CD4-positive, alpha-beta memory T cell (primary cell): ENCODE results near the gene HOMER2. TPM values are rescaled to one million over a fixed set of nuclear protein-coding genes. Genes with fewer than 3 reads are reported as not detected.

ENCODE experiments used
- CTCF ChIA-PET: fragments of 350-600 bp; sonication (Branson Sonifier 250); formaldehyde crosslinking; loops from one replicate; lab custom pipeline; 2021; ENCODE audit warnings: inconsistent platforms; ENCODE audit not compliant: partially characterized antibody; lab: Charles Lee
- POLR2A ChIA-PET: fragments of 350-600 bp; sonication (Branson Sonifier 250); formaldehyde crosslinking; loops from one replicate; lab custom pipeline; 2021; ENCODE audit not compliant: partially characterized antibody; lab: Charles Lee
- DNase-seq, 5 donors: peaks; one replicate each; pipeline versions ENCODE4 v3.0.0 to v3.0.0-alpha.2; 2020 to 2022; ENCODE audit warnings: mixed read lengths in 1 of 5
- H3K27ac ChIP-seq: one replicate; pipeline ENCODE4 v1.7.0; 2013; ENCODE audit warnings: low read depth, low read length
- H3K27me3 ChIP-seq: 2 replicates; pipeline ENCODE4 v1.7.0; 2013; ENCODE audit warnings: mild to moderate bottlenecking, low read length, moderate library complexity; ENCODE audit not compliant: insufficient read depth
- H3K36me3 ChIP-seq: 2 replicates; pipeline ENCODE4 v1.7.0; 2013; ENCODE audit warnings: mild to moderate bottlenecking, low read length, moderate library complexity; ENCODE audit not compliant: insufficient read depth
- H3K4me1 ChIP-seq: 2 replicates; pipeline ENCODE4 v1.7.0; 2013; ENCODE audit warnings: mild to moderate bottlenecking, low read length, moderate library complexity; ENCODE audit not compliant: insufficient read depth
- H3K4me3 ChIP-seq, 2 donors: one replicate each; pipeline ENCODE4 v1.7.0; 2013; ENCODE audit warnings: low read length in 2 of 2, mild to moderate bottlenecking in 1 of 2
- H3K9me3 ChIP-seq, 2 donors: one replicate each; pipeline ENCODE4 v1.7.0; 2013; ENCODE audit warnings: low read length in 2 of 2, control low read depth in 1 of 2; ENCODE audit not compliant: control insufficient read depth in 1 of 2
- H3K27ac Mint-ChIP-seq, 7 donors: one replicate each; pipeline ENCODE4 v1.8.0; 2020 to 2021; ENCODE audit warnings: mixed read lengths in 7 of 7, mild to moderate bottlenecking in 6 of 7, inconsistent platforms in 3 of 7, moderate library complexity in 3 of 7
- H3K27me3 Mint-ChIP-seq, 2 donors: one replicate each; pipeline ENCODE4 v1.8.0; 2020 to 2021; ENCODE audit warnings: mixed read lengths in 2 of 2
- H3K36me3 Mint-ChIP-seq, 2 donors: one replicate each; pipeline ENCODE4 v1.8.0; 2020 to 2021; ENCODE audit warnings: mixed read lengths in 2 of 2, inconsistent platforms in 1 of 2, mild to moderate bottlenecking in 1 of 2
- H3K4me1 Mint-ChIP-seq, 4 donors: one replicate each; pipeline ENCODE4 v1.8.0; 2020 to 2021; ENCODE audit warnings: mixed read lengths in 4 of 4, mild to moderate bottlenecking in 1 of 4
- H3K4me3 Mint-ChIP-seq, 8 donors: one replicate each; pipeline ENCODE4 v1.8.0; 2020 to 2021; ENCODE audit warnings: mixed read lengths in 8 of 8, mild to moderate bottlenecking in 7 of 8, moderate library complexity in 6 of 8, inconsistent platforms in 3 of 8
- H3K9me3 Mint-ChIP-seq, 8 donors: one replicate each; pipeline ENCODE4 v1.8.0; 2020 to 2021; ENCODE audit warnings: mixed read lengths in 8 of 8, mild to moderate bottlenecking in 5 of 8, inconsistent platforms in 3 of 8, moderate library complexity in 1 of 8
- intact Hi-C: fragments of 100-400 bp; cut with micrococcal nuclease; formaldehyde crosslinking; loops from one replicate; pipeline ENCODE4 v1.15.1; 2023
- polyA plus RNA-seq, 2 donors: library from polyadenylated mRNA; unstranded; fragments of 300-500 nt; fragmentation: Illumina TruSeq; gene quantifications; one replicate each; pipeline ENCODE4 v1.2.3, GENCODE V29; 2021
- total RNA-seq, 2 experiments: library from RNA; stranded (reverse); gene quantifications; one replicate each; pipeline ENCODE4 v1.2.3, GENCODE V29; 2021

HOMER2 gene
- total and polyA plus RNA-seq, 4 experiments from 2014 or later: 1.5 to 6.5 (median 6.1) TPM; not detected in 1

DNA sequence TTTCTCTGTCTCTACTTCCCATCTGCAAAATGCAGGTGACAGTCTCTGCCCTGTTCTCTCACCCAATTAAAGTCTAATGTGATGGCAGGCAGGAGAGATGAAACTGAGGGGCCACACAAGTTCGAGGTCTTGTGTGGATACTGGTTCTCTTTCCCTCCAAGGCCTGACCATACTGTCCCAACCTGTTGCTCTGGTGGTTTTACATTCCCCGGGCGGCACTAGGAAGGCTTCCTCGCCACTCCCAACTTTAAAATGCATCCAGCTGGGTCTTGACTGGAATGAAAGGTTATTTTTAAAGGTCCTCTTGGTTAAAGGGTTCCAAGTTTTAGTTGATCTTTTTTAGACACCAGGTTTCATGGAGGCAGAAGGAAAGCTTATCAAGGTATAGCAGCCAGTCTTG lies 105.9 kb downstream of the HOMER2 start:
- no peaks in the 10 kb centered on the region for H3K9me3 ChIP-seq
- POLR2A ChIA-PET: no interaction called here
- H3K4me1 ChIP-seq: no peaks in the 10 kb centered on the region
- H3K4me3 Mint-ChIP-seq: no peak overlapping the region
- peaks cover 0 to 1% of the 10 kb centered on the region in 2 donors for H3K36me3 Mint-ChIP-seq
- no peak for DNase-seq
- intact Hi-C loops: no loop called here
- H3K27me3 ChIP-seq: no peaks in the 10 kb centered on the region
- H3K9me3 Mint-ChIP-seq: peaks cover 0 to 6% (median 0%) of the 10 kb centered on the region in 8 donors
- CTCF ChIA-PET: no interaction called here
- H3K4me1 Mint-ChIP-seq: peaks cover 4 to 9% (median 8%) of the 10 kb centered on the region in 4 donors
- no peak overlapping the region for H3K27ac Mint-ChIP-seq
- no peaks in the 10 kb centered on the region for H3K36me3 ChIP-seq
- no peaks in the 10 kb centered on the region for H3K27me3 Mint-ChIP-seq
- H3K27ac ChIP-seq: no peak overlapping the region
- H3K4me3 ChIP-seq: no peak overlapping the region

DNA sequence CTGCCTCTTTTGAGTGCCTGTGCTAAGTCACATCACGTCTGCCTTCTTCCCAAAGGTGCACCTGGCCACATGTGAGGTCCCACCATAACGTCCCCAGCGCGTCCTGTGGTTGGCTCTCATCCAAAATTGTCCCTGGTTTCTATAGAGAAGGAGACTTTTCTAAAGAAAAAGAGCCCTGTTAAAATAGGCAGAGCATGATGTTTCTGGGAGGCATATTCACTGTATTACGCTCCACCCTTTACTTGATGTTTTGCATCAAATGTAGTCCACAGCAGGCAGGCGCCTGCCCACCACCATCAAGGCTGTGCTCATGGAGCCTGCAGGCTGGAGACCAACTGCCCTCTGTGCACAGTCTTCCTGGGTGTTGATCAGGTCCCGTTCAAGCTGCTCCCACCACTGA lies 106.8 kb downstream of the HOMER2 start:
- no peak overlapping the region for H3K27ac ChIP-seq
- no peaks in the 10 kb centered on the region for H3K27me3 Mint-ChIP-seq
- peaks cover 5 to 9% (median 8%) of the 10 kb centered on the region in 4 donors for H3K4me1 Mint-ChIP-seq
- no peaks in the 10 kb centered on the region for H3K9me3 ChIP-seq
- no peak for DNase-seq
- no peaks in the 10 kb centered on the region for H3K36me3 ChIP-seq
- H3K36me3 Mint-ChIP-seq: peaks cover 0 to 1% of the 10 kb centered on the region in 2 donors
- intact Hi-C loops: no loop called here
- ChIA-PET CTCF (no interaction called here), POLR2A (no interaction called here)
- no peaks in the 10 kb centered on the region for H3K27me3 ChIP-seq
- no peaks in the 10 kb centered on the region for H3K4me1 ChIP-seq
- H3K4me3 Mint-ChIP-seq: no peak overlapping the region
- peak overlapping the region in 1 of 7 donors; percentile 0 for H3K27ac Mint-ChIP-seq
- no peak overlapping the region for H3K4me3 ChIP-seq
- peaks cover 0 to 6% (median 0%) of the 10 kb centered on the region in 8 donors for H3K9me3 Mint-ChIP-seq

DNA sequence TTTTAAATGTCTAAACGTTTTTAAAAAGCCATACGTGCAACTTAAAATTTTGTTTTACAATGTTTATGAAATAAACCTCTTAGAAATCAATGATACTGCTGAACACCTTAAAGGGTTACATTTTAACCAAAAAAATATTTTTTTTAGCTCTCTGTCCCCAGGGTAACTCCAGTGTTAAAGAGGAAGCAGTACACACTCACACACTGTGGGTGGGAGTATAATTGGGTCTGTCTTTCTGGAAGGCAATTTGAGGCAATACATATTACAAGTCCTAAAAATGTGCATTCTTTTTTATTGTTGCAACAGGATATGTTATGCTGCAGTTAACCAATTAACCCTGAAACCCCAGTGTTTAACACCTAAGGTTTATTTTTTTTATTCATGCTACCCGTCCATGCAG lies 109.0 kb downstream of the HOMER2 start:
- H3K27me3 Mint-ChIP-seq: no peaks in the 10 kb centered on the region
- no peak for DNase-seq
- H3K4me3 Mint-ChIP-seq: no peak overlapping the region
- no peaks in the 10 kb centered on the region for H3K4me1 ChIP-seq
- no peaks in the 10 kb centered on the region for H3K36me3 ChIP-seq
- peaks cover 0 to 1% of the 10 kb centered on the region in 2 donors for H3K36me3 Mint-ChIP-seq
- H3K4me1 Mint-ChIP-seq: peaks cover 0 to 8% (median 5%) of the 10 kb centered on the region in 4 donors
- H3K27ac Mint-ChIP-seq: no peak overlapping the region
- no peaks in the 10 kb centered on the region for H3K9me3 ChIP-seq
- H3K9me3 Mint-ChIP-seq: peaks cover 0 to 6% (median 0%) of the 10 kb centered on the region in 8 donors
- ChIA-PET POLR2A (no interaction called here), CTCF (interaction anchor here (1.0 kb wide), 1 partner anchor 312 kb away, joined by 3 read pairs; no protein-coding TSS in a partner anchor)
- H3K4me3 ChIP-seq: no peak overlapping the region
- intact Hi-C loops: no loop called here
- H3K27me3 ChIP-seq: no peaks in the 10 kb centered on the region
- H3K27ac ChIP-seq: no peak overlapping the region

DNA sequence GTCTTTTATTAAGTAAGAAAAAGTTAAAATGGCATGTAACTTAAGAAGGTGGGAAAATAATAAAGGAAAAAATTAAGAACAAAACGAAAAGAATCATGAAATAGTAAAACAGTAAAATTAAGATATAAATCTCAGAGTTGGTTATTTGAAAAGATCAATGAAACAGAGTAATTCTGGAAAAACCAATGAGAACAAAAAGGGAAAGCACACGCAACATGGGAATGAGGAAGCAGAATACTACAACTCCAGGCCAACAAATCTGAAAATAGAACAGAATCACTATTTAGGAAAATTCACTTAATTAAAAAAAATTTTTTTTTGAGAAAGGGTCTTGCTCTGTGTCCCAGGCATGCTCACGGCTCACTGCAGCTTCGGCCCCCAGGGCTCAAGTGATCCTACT lies 112.4 kb downstream of the HOMER2 start:
- peaks cover 0 to 6% (median 4%) of the 10 kb centered on the region in 8 donors for H3K9me3 Mint-ChIP-seq
- peaks cover 26 to 27% of the 10 kb centered on the region in 2 donors for H3K36me3 Mint-ChIP-seq
- Histone ChIP-seq H3K27ac (no peak overlapping the region), H3K36me3 (peaks cover 21% of the 10 kb centered on the region), H3K9me3 (no peaks in the 10 kb centered on the region), H3K4me3 (no peak overlapping the region), H3K27me3 (no peaks in the 10 kb centered on the region), H3K4me1 (no peaks in the 10 kb centered on the region)
- H3K4me1 Mint-ChIP-seq: peaks cover 0 to 7% (median 5%) of the 10 kb centered on the region in 4 donors
- ChIA-PET CTCF (no interaction called here), POLR2A (no interaction called here)
- intact Hi-C loops: no loop called here
- no peak overlapping the region for H3K27ac Mint-ChIP-seq
- no peaks in the 10 kb centered on the region for H3K27me3 Mint-ChIP-seq
- no peak overlapping the region for H3K4me3 Mint-ChIP-seq
- DNase-seq: no peak

DNA sequence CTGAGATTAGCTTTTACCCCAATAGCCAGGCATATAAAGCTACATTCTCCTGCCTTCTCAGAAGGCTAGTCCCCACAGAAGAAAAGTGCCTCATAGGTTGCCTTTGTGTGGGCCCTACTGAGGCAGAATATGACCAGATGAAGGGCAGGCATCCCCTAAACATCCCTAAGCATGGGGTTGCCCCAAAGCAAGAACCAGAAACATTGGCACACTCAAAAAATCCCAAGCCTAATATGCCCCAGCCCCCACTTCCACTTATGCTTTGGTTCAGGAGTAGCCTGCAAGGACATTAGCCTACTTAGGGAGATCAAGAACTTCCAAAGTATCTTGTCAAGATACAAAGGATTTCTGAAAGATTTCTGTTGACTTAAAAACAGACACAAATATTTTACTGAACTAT lies 113.4 kb downstream of the HOMER2 start:
- no peaks in the 10 kb centered on the region for H3K9me3 ChIP-seq

DNA sequence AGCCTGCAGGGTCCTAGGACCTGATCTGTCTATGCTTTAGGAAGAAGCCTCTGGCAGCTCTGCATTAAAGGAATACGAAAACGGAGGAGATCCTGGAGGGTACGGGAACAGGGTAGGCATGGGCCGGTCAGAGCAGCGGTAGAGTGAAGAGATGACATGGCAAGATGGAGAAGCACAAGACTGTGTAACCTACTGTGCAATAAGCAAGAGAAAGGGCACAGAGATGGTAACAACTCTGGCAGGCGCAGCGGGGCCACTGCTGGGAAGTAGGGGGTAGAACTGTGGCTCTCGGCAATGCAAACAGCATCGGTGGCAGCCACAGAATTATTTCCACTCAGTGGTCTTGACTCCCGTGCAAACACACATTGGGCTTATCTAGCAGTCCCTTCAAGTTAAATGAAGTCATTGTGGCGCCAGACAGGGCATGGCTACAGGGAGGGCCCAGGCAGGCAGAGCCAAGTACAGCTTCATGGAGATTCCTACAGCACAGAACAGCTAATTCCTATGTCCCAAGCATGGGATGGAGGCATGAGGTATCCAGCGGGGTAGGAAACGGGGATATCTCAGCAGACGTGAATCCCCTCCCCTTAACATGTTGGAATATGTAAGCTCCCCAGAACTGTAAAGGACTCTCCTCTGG lies 114.3 kb downstream of the HOMER2 start:
- H3K4me3 Mint-ChIP-seq: no peak overlapping the region
- Histone ChIP-seq H3K9me3 (no peaks in the 10 kb centered on the region), H3K36me3 (peaks cover 31% of the 10 kb centered on the region), H3K27me3 (no peaks in the 10 kb centered on the region), H3K4me1 (no peaks in the 10 kb centered on the region), H3K4me3 (no peak overlapping the region), H3K27ac (no peak overlapping the region)
- intact Hi-C loops: no loop called here
- peaks cover 0 to 2% (median under 1%) of the 10 kb centered on the region in 4 donors for H3K4me1 Mint-ChIP-seq
- peaks cover 0 to 6% (median 0%) of the 10 kb centered on the region in 8 donors for H3K9me3 Mint-ChIP-seq
- ChIA-PET CTCF (interaction anchor here (1.3 kb wide), 1 partner anchor 10 kb away, joined by 3 read pairs; no protein-coding TSS in a partner anchor), POLR2A (interaction anchor here (1.5 kb wide), 1 partner anchor 11 kb away, joined by 4 read pairs; no protein-coding TSS in a partner anchor)
- DNase-seq: no peak
- H3K27ac Mint-ChIP-seq: peak overlapping the region in 3 of 7 donors; percentile 4 to 56 (median 11)
- peaks cover 39 to 41% of the 10 kb centered on the region in 2 donors for H3K36me3 Mint-ChIP-seq
- no peaks in the 10 kb centered on the region for H3K27me3 Mint-ChIP-seq

More for the DNA sequence above, 113.4 kb downstream of the HOMER2 start:
- no peak for DNase-seq
- H3K36me3 Mint-ChIP-seq: peaks cover 34 to 36% of the 10 kb centered on the region in 2 donors
- peak overlapping the region in 1 of 7 donors; percentile 64 for H3K27ac Mint-ChIP-seq
- H3K4me3 Mint-ChIP-seq: no peak overlapping the region
- intact Hi-C loops: no loop called here
- ChIA-PET POLR2A (interaction anchor here (1.5 kb wide), 1 partner anchor 10 kb away, joined by 4 read pairs; no protein-coding TSS in a partner anchor), CTCF (interaction anchor here (1.3 kb wide), 1 partner anchor 10 kb away, joined by 3 read pairs; no protein-coding TSS in a partner anchor)
- Histone ChIP-seq H3K4me3 (no peak overlapping the region), H3K27ac (no peak overlapping the region), H3K36me3 (peaks cover 24% of the 10 kb centered on the region), H3K27me3 (no peaks in the 10 kb centered on the region), H3K4me1 (no peaks in the 10 kb centered on the region)
- no peaks in the 10 kb centered on the region for H3K27me3 Mint-ChIP-seq
- peaks cover 0 to 2% (median under 1%) of the 10 kb centered on the region in 4 donors for H3K4me1 Mint-ChIP-seq
- H3K9me3 Mint-ChIP-seq: peaks cover 0 to 6% (median 4%) of the 10 kb centered on the region in 8 donors

DNA sequence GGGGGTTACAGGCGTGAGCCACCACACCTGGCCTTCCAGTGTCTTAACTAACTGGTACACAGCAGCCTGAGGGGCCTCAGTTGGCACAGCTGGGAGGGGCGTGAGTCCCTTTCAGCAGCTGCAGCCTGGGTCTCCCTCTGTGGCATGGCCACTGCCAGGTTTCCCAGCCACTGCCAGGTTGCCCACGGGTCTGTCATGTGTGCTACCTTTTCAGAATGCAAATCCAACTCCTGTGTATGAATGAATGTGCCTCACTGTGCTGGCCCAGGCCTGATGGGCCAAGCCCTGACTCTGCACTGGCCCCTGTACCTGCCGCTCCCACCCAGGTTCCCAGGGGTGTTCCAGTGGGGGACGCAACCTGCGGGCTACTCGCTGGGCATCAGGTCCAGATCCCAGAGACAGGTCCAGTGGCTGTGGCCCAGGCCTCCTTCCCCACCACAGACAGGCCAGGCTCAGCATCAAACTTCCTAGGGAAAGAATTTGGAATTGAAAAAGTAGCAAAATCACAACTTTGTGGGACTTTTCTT lies 117.1 kb downstream of the HOMER2 start:
- Histone ChIP-seq H3K9me3 (no peaks in the 10 kb centered on the region), H3K27me3 (no peaks in the 10 kb centered on the region), H3K4me1 (peaks cover 9% of the 10 kb centered on the region), H3K27ac (no peak overlapping the region), H3K36me3 (peaks cover 57% of the 10 kb centered on the region), H3K4me3 (no peak overlapping the region)
- H3K36me3 Mint-ChIP-seq: peaks cover 66% of the 10 kb centered on the region in 2 donors
- H3K4me1 Mint-ChIP-seq: peaks cover 4 to 13% (median 7%) of the 10 kb centered on the region in 4 donors
- POLR2A ChIA-PET: interaction anchor here (0.7 kb wide), 1 partner anchor 150 kb away, joined by 3 read pairs; no protein-coding TSS in a partner anchor
- peak overlapping the region in 1 of 8 donors; percentile 20 for H3K4me3 Mint-ChIP-seq
- intact Hi-C loops: no loop called here
- CTCF ChIA-PET: no interaction called here
- peak overlapping the region in 2 of 7 donors; percentile 8 to 54 for H3K27ac Mint-ChIP-seq
- H3K9me3 Mint-ChIP-seq: peaks cover 0 to 6% (median 0%) of the 10 kb centered on the region in 8 donors
- no peak for DNase-seq
- no peaks in the 10 kb centered on the region for H3K27me3 Mint-ChIP-seq
